Calu3 (cell line): ENCODE data around the gene FDXACB1. TPM values are rescaled to one million over a fixed set of nuclear protein-coding genes. Genes with fewer than 3 reads are reported as not detected.

Experiments used
- BruUV-seq: library from RNA; stranded (reverse); fragments of 400-500 nt; replicated peaks from 2 replicates; lab custom pipeline; 2021; lab: Mats Ljungman, UMichigan
- CTCF ChIA-PET: fragments of 300-600 bp; sonication (Branson Sonifier 250); formaldehyde crosslinking; loops from one replicate; lab custom pipeline; 2022; ENCODE audit warnings: antibody characterized with exemption; lab: Charles Lee
- DNase-seq: peaks from one replicate; pipeline ENCODE4 v3.0.0; 2022
- H3K27ac Mint-ChIP-seq: one replicate; pipeline ENCODE4 v1.8.0; 2022; ENCODE audit warnings: mixed read lengths; ENCODE audit not compliant: unreplicated experiment
- H3K27me3 Mint-ChIP-seq: one replicate; pipeline ENCODE4 v1.8.0; 2022; ENCODE audit warnings: mixed read lengths; ENCODE audit not compliant: unreplicated experiment
- H3K36me3 Mint-ChIP-seq: one replicate; pipeline ENCODE4 v1.8.0; 2022; ENCODE audit warnings: mild to moderate bottlenecking, moderate library complexity, mixed read lengths; ENCODE audit not compliant: insufficient read depth, unreplicated experiment
- H3K4me1 Mint-ChIP-seq: one replicate; pipeline ENCODE4 v1.8.0; 2022; ENCODE audit warnings: mild to moderate bottlenecking, low read depth, mixed read lengths; ENCODE audit not compliant: unreplicated experiment
- H3K4me3 Mint-ChIP-seq: one replicate; pipeline ENCODE4 v1.8.0; 2022; ENCODE audit warnings: mild to moderate bottlenecking, low read depth, moderate library complexity, mixed read lengths; ENCODE audit not compliant: unreplicated experiment
- H3K9me3 Mint-ChIP-seq: one replicate; pipeline ENCODE4 v1.8.0; 2022; ENCODE audit warnings: low read depth, mixed read lengths; ENCODE audit not compliant: unreplicated experiment
- intact Hi-C: fragments of 100-400 bp; cut with micrococcal nuclease; formaldehyde crosslinking; loops from one replicate; pipeline ENCODE4 v1.10.0; 2022; ENCODE audit not compliant: unreplicated experiment
- total RNA-seq: library from RNA; stranded (reverse); gene quantifications from 2 replicates; pipeline ENCODE4 v1.2.3, GENCODE V29; 2022
- TF ChIP-seq, protein P1 (sequence below): fragments of 200-600 bp; IDR thresholded peaks from one replicate; pipeline ENCODE4 v1.8.0; 2022; ENCODE audit warnings: antibody characterized with exemption; ENCODE audit not compliant: unreplicated experiment

FDXACB1 gene
- total RNA-seq, 1 experiment from 2014 or later, result 1.7 TPM

DNA sequence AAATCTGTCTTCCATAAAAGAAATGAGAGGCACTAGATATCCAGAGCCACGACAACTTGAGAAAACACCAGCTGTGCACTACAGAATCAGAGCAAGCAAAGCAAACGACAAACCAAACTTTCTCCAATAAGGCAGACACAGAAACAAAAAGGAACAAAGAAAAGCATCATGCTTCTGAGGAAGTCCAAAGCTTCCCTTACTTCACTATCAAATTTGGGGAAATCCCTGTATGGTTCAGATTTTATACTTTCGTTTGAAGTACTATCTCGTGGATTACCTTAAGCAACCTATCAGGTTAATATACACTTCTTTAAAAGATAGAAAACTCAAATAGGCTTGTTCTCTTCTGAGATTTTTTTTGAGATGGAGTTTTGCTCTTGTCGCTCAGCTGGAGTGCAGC lies 35.3 kb downstream of the FDXACB1 start:
- Mint-ChIP-seq H3K9me3 (no peaks in the 10 kb centered on the region), H3K36me3 (peaks cover 6% of the 10 kb centered on the region), H3K4me3 (no peak overlapping the region), H3K27ac (no peak overlapping the region), H3K4me1 (no peaks in the 10 kb centered on the region), H3K27me3 (no peaks in the 10 kb centered on the region)
- CTCF ChIA-PET, result no interaction called here
- intact Hi-C loops, result no loop called here
- BruUV-seq, result no TSS peak
- TF ChIP-seq, protein P1, sequence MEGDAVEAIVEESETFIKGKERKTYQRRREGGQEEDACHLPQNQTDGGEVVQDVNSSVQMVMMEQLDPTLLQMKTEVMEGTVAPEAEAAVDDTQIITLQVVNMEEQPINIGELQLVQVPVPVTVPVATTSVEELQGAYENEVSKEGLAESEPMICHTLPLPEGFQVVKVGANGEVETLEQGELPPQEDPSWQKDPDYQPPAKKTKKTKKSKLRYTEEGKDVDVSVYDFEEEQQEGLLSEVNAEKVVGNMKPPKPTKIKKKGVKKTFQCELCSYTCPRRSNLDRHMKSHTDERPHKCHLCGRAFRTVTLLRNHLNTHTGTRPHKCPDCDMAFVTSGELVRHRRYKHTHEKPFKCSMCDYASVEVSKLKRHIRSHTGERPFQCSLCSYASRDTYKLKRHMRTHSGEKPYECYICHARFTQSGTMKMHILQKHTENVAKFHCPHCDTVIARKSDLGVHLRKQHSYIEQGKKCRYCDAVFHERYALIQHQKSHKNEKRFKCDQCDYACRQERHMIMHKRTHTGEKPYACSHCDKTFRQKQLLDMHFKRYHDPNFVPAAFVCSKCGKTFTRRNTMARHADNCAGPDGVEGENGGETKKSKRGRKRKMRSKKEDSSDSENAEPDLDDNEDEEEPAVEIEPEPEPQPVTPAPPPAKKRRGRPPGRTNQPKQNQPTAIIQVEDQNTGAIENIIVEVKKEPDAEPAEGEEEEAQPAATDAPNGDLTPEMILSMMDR, result no peak
- no peak for DNase-seq

DNA sequence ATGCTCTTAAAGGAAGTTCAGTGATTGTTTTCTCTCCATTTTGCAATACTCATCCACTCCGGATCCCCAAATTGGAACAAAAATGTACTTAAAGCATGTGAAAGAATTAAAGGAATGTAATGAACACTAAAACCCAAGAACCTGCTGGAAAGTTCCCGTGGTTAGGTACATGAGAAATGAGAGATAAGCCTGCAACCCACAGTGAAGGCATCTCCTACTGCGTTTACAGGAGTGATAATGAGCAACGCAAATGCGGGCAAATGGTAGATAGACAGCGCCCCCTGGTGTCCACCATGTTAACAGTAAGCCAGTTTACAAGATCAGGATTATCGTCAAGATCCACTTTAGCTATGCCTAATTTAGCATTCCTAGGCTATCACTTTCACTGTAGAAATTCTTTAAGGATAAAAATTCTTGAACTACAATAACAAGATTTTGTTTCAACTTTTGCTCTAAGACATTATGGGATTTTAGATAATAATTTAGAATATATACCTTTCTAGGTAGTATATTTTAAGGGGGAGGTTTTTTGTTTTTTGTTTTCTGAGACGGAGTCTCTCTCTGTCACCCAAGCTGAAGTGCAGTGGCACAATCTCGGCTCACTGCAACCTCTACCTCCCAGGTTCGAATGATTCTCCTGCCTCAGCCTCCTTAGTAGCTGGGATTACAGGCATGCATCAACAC lies 37.5 kb downstream of the FDXACB1 start:
- no peak overlapping the region for H3K27ac Mint-ChIP-seq
- H3K4me1 Mint-ChIP-seq, result peaks cover 10% of the 10 kb centered on the region
- no peak overlapping the region for H3K4me3 Mint-ChIP-seq
- CTCF ChIA-PET, result interaction anchor here (1.0 kb wide), 1 partner anchor 65 kb away, joined by 4 read pairs; no protein-coding TSS in a partner anchor
- H3K27me3 Mint-ChIP-seq, result no peaks in the 10 kb centered on the region
- no TSS peak for BruUV-seq
- intact Hi-C loops, result loop anchor here (1.0 to 2.0 kb wide), 5 partner anchors 65 to 387 kb away; partner anchors contain the start of gene SIK2
- TF ChIP-seq, protein P1, result peak; percentile 79
- no peaks in the 10 kb centered on the region for H3K9me3 Mint-ChIP-seq
- peak; percentile 78 for DNase-seq
- H3K36me3 Mint-ChIP-seq, result peaks cover 6% of the 10 kb centered on the region

DNA sequence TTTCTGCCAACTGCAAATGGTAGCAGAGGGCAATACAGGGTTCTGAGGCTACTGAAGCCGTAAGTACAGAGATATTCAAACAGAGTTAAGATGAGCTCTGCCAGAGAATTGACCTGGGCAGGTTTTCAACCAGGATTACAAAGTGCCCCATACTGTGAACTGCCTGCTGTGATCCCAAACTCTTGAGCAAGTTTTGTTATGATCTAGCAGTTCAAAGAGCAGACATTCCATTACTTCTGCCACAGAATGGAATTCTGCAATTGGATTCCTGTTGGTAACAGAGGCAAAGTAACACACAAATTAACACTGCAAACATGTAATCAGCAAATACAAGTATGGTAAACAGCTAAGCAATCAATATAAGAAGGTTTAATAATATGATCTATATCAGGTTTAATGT lies 38.8 kb downstream of the FDXACB1 start:
- H3K4me3 Mint-ChIP-seq, result no peak overlapping the region
- no TSS peak for BruUV-seq
- H3K27ac Mint-ChIP-seq, result no peak overlapping the region
- no peaks in the 10 kb centered on the region for H3K27me3 Mint-ChIP-seq
- intact Hi-C loops, result loop anchor here (2.0 kb wide), 2 partner anchors 63 to 253 kb away; no protein-coding TSS in a partner anchor
- H3K36me3 Mint-ChIP-seq, result peaks cover 6% of the 10 kb centered on the region
- DNase-seq, result no peak
- CTCF ChIA-PET, result no interaction called here
- H3K9me3 Mint-ChIP-seq, result no peaks in the 10 kb centered on the region
- peaks cover 18% of the 10 kb centered on the region for H3K4me1 Mint-ChIP-seq
- TF ChIP-seq, protein P1, result no peak

GRCh38 chr11:111838054-111838453 lies 40.9 kb downstream of the FDXACB1 start:
- no peaks in the 10 kb centered on the region for H3K36me3 Mint-ChIP-seq
- H3K27ac Mint-ChIP-seq, result no peak overlapping the region
- H3K27me3 Mint-ChIP-seq, result no peaks in the 10 kb centered on the region
- CTCF ChIA-PET, result no interaction called here
- no peak for DNase-seq
- TF ChIP-seq, protein P1, result no peak
- no TSS peak for BruUV-seq
- no peaks in the 10 kb centered on the region for H3K9me3 Mint-ChIP-seq
- intact Hi-C loops, result no loop called here
- peaks cover 18% of the 10 kb centered on the region for H3K4me1 Mint-ChIP-seq
- no peak overlapping the region for H3K4me3 Mint-ChIP-seq
